Measurements from ENCODE around the gene TEX12.

DNA sequence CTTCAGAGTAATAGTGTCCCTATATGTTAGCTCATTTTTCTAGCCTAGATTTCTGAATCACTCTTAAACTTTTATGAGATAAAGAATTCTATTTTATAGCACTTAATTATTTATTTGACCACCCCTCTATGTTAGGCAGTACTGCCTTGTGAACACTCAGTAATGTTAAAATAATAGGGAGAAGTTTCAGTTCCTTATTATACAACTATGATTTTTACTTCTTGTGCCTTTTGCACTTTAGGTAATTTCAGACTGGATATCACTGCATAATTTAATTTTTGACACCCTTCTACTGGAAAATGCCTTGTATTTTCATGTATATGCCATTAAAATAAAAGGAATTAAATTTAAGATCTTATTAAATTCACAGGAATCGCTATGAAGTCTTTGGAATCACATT, 11.3 kb downstream of the TEX12 start:
- TF ChIP-seq, protein P1, sequence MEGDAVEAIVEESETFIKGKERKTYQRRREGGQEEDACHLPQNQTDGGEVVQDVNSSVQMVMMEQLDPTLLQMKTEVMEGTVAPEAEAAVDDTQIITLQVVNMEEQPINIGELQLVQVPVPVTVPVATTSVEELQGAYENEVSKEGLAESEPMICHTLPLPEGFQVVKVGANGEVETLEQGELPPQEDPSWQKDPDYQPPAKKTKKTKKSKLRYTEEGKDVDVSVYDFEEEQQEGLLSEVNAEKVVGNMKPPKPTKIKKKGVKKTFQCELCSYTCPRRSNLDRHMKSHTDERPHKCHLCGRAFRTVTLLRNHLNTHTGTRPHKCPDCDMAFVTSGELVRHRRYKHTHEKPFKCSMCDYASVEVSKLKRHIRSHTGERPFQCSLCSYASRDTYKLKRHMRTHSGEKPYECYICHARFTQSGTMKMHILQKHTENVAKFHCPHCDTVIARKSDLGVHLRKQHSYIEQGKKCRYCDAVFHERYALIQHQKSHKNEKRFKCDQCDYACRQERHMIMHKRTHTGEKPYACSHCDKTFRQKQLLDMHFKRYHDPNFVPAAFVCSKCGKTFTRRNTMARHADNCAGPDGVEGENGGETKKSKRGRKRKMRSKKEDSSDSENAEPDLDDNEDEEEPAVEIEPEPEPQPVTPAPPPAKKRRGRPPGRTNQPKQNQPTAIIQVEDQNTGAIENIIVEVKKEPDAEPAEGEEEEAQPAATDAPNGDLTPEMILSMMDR (IDR thresholded peaks at IDR 0.05) = no peak
- TF ChIP-seq POLR2A (IDR thresholded peaks at IDR 0.05) = no peak
